Measurements from ENCODE around the gene CDC25B. TPM values are rescaled to one million over a fixed set of nuclear protein-coding genes. Genes with fewer than 3 reads are reported as not detected.

CDC25B gene
- total RNA-seq, 1 experiment from 2014 or later: 66.7 TPM

DNA sequence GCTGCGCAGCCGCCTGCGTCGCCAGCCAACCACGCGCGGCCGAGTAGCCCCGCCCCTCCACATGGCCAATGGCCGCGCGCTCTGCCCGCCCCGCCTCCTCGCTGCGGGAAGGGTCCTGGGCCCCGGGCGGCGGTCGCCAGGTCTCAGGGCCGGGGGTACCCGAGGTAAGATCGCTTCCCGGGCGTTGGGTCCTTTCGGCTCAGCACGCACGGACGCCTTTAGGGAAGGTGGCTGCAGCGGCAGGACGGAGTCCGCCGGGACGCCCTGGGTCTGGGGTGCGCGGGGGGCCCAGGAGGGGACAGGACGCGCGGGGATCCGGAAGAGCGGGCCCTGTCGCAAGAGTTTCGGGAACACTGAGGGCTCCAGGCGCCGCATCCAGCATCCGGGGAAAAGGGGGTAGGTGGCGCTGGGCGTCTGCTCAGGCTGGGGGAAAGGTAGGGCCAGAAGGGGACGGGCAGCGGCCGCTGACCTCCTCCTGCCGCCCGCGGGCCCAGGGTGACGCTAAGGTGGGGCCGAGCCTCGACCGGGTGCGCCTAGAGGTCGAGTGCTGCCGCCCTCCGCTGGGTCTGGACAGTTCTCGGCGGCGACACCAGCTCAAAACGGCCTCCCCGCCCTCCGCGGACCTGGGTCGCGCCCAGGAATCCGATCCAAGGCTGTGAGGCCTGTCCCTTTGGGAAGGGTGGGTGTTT lies 50.8 kb downstream of the CDC25B start, which contains the start of gene MAVS:
Gene MAVS (plus strand): TSS at position 95 of the 689 bp plus-strand sequence. CDS start 7,791 bp downstream, outside the sequence.
- Histone ChIP-seq H3K27me3 (replicated peaks; ENCODE audit: control insufficient read depth, insufficient read depth, low read length) (no peaks in the 10 kb centered on the region), H3K4me3 (ENCODE audit: low read depth, low read length) (peak within 1 kb of the TSS; percentile 57), H3K9me3 (no peaks in the 10 kb centered on the region), H3K36me3 (ENCODE audit: control insufficient read depth, insufficient read depth, low read length) (no peaks in the 10 kb centered on the region), H3K4me1 (peaks cover 12% of the 10 kb centered on the region)
- H3K27me3 Mint-ChIP-seq (ENCODE audit: insufficient read depth, unreplicated experiment): no peaks in the 10 kb centered on the region
- POLR2A ChIA-PET: interaction anchor here (1.0 kb wide), 1 partner anchor 26 kb away, joined by 4 read pairs; the partner anchor contains the start of gene AP5S1
- CTCF ChIA-PET: interaction anchor here (0.8 to 1.0 kb wide), 2 partner anchors 61 to 245 kb away, joined by 6 to 8 read pairs; partner anchors contain the start of gene CENPB
- TF ChIP-seq CTCF (IDR thresholded peaks at IDR 0.05; ENCODE audit: insufficient read depth in 1 of 2, low read depth in 1 of 2, low read length in 1 of 2, severe bottlenecking in 1 of 2, unreplicated experiment in 1 of 2): no peak
- no TSS peak for BruUV-seq (replicated peaks)
- H3K4me3 Mint-ChIP-seq (ENCODE audit: unreplicated experiment): peak within 1 kb of the TSS; percentile 92
- H3K4me1 Mint-ChIP-seq (ENCODE audit: low read depth, unreplicated experiment): peaks cover 10% of the 10 kb centered on the region
- peak; percentile 90 to 95 for DNase-seq
- no peaks in the 10 kb centered on the region for H3K9me3 Mint-ChIP-seq (ENCODE audit: unreplicated experiment)
- intact Hi-C loops (cut with micrococcal nuclease; ENCODE audit: unreplicated experiment): loop anchor here (1.0 to 2.0 kb wide), 2 partner anchors 7 to 26 kb away; partner anchors contain the start of gene AP5S1
- peak within 1 kb of the TSS; percentile 94 for H3K27ac Mint-ChIP-seq (ENCODE audit: unreplicated experiment)
- peaks cover 29% of the 10 kb centered on the region for H3K36me3 Mint-ChIP-seq (ENCODE audit: insufficient read depth, unreplicated experiment)

DNA sequence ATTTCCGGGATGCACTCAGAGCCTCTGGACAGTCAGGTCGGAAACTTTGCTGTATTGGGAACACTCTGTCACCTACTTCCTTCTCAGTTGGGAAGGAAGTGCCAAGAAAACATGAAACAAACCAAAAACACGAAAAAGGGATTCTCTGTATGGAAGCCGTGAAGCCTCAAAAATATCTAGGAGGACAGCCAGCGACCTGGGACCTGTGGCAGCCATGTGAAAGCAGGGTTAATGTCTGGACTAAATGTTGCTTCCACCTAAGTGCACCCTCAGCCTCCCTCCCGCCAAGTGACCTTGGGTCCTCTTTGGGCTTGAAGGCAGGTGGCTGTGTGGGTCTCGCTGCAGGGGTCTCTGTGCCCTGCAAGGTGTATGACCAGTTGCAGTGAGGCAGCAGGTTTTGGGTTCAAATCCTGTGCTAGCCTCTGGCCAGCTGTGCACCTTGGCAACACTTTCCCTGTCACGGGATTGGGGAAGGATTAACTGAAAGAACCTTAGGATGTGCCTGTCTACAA lies 51.4 kb downstream of the CDC25B start:
- TSS peak; percentile 70 for BruUV-seq (replicated peaks)
- H3K9me3 Mint-ChIP-seq (ENCODE audit: unreplicated experiment): no peaks in the 10 kb centered on the region
- H3K27me3 ChIP-seq (replicated peaks; ENCODE audit: control insufficient read depth, insufficient read depth, low read length): no peaks in the 10 kb centered on the region
- intact Hi-C loops (cut with micrococcal nuclease; ENCODE audit: unreplicated experiment): loop anchor here (2.0 kb wide), 1 partner anchor 27 kb away; the partner anchor contains the start of gene AP5S1
- H3K36me3 Mint-ChIP-seq (ENCODE audit: insufficient read depth, unreplicated experiment): peaks cover 29% of the 10 kb centered on the region
- no peak for TF ChIP-seq CTCF (IDR thresholded peaks at IDR 0.05; ENCODE audit: insufficient read depth in 1 of 2, low read depth in 1 of 2, low read length in 1 of 2, severe bottlenecking in 1 of 2, unreplicated experiment in 1 of 2)
- H3K36me3 ChIP-seq (ENCODE audit: control insufficient read depth, insufficient read depth, low read length): no peaks in the 10 kb centered on the region
- H3K27ac Mint-ChIP-seq (ENCODE audit: unreplicated experiment): peak overlapping the region; percentile 94
- ChIA-PET POLR2A (interaction anchor here (1.0 kb wide), 1 partner anchor 27 kb away, joined by 4 read pairs; the partner anchor contains the start of gene AP5S1), CTCF (interaction anchor here (0.8 to 1.0 kb wide), 2 partner anchors 61 to 245 kb away, joined by 6 to 8 read pairs; partner anchors contain the start of gene CENPB)
- DNase-seq: no peak
- H3K4me3 ChIP-seq (ENCODE audit: low read depth, low read length): peak overlapping the region; percentile 57
- no peaks in the 10 kb centered on the region for H3K27me3 Mint-ChIP-seq (ENCODE audit: insufficient read depth, unreplicated experiment)
- no peaks in the 10 kb centered on the region for H3K9me3 ChIP-seq
- peak overlapping the region; percentile 92 for H3K4me3 Mint-ChIP-seq (ENCODE audit: unreplicated experiment)
- H3K4me1 ChIP-seq: peaks cover 12% of the 10 kb centered on the region
- H3K4me1 Mint-ChIP-seq (ENCODE audit: low read depth, unreplicated experiment): peaks cover 10% of the 10 kb centered on the region

DNA sequence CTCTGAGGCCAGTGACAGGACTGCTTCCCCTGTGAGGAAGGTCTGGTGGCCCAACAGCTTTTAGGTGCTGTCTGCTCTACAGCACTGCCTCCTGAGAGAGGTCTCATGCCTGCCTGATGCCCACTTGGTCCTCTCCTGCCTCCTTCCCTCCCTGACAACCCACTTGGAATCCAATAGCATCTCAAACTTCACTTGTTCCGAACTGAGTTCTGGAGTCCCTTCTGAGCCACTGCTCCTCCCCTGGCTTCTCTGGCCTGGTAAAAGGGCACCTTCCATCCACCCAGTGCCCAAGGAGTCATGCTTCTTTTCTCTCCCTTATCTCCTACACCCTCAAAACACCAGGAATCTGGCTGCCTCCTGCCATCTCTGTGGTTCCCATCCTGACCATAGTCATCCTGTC lies 52.5 kb downstream of the CDC25B start:
- Mint-ChIP-seq H3K27ac (ENCODE audit: unreplicated experiment) (peak overlapping the region; percentile 60), H3K9me3 (ENCODE audit: unreplicated experiment) (no peaks in the 10 kb centered on the region), H3K27me3 (ENCODE audit: insufficient read depth, unreplicated experiment) (no peaks in the 10 kb centered on the region), H3K36me3 (ENCODE audit: insufficient read depth, unreplicated experiment) (peaks cover 29% of the 10 kb centered on the region), H3K4me1 (ENCODE audit: low read depth, unreplicated experiment) (peaks cover 10% of the 10 kb centered on the region), H3K4me3 (ENCODE audit: unreplicated experiment) (peak overlapping the region; percentile 62)
- TF ChIP-seq CTCF (IDR thresholded peaks at IDR 0.05; ENCODE audit: insufficient read depth in 1 of 2, low read depth in 1 of 2, low read length in 1 of 2, severe bottlenecking in 1 of 2, unreplicated experiment in 1 of 2): no peak
- ChIA-PET POLR2A (interaction anchor here (1.1 kb wide), 1 partner anchor 23 kb away, joined by 3 read pairs; no protein-coding TSS in a partner anchor), CTCF (no interaction called here)
- no TSS peak for BruUV-seq (replicated peaks)
- H3K36me3 ChIP-seq (ENCODE audit: control insufficient read depth, insufficient read depth, low read length): no peaks in the 10 kb centered on the region
- no peak for DNase-seq
- H3K4me3 ChIP-seq (ENCODE audit: low read depth, low read length): no peak overlapping the region
- H3K9me3 ChIP-seq: no peaks in the 10 kb centered on the region
- H3K27me3 ChIP-seq (replicated peaks; ENCODE audit: control insufficient read depth, insufficient read depth, low read length): no peaks in the 10 kb centered on the region
- intact Hi-C loops (cut with micrococcal nuclease; ENCODE audit: unreplicated experiment): no loop called here
- H3K4me1 ChIP-seq: peaks cover 10% of the 10 kb centered on the region

Data from Caco-2 (cell line).